Measurements from ENCODE around the gene ACR.
"Not testable (repeated sequence)": the region's sequence is repeated elsewhere in the genome, so short reads cannot be mapped to it uniquely, and the experiment has no call there.

Gene ACR

GRCh38 chr22:50730941-50731661 lies 6.9 kb upstream of the ACR start:
- in situ Hi-C loops (cut with MboI; ENCODE audit: low sequenced_read_pairs) = no loop called here

GRCh38 chr22:50731811-50732624 lies 6.0 kb upstream of the ACR start:
- in situ Hi-C loops (cut with MboI; ENCODE audit: low sequenced_read_pairs) = no loop called here

GRCh38 chr22:50732681-50733080 lies 5.3 kb upstream of the ACR start:
- in situ Hi-C loops (cut with MboI; ENCODE audit: low sequenced_read_pairs) = no loop called here

GRCh38 chr22:50733521-50734342 lies 4.3 kb upstream of the ACR start:
- in situ Hi-C loops (cut with MboI; ENCODE audit: low sequenced_read_pairs) = no loop called here

GRCh38 chr22:50734343-50734771 lies 3.6 kb upstream of the ACR start:
- in situ Hi-C loops (cut with MboI; ENCODE audit: low sequenced_read_pairs) = no loop called here

- in situ Hi-C loops (cut with MboI; ENCODE audit: low sequenced_read_pairs) = no loop called here
These were observed 2.8 kb upstream of the ACR start for GRCh38 chr22:50734986-50735738.

- in situ Hi-C loops (cut with MboI; ENCODE audit: low sequenced_read_pairs) = no loop called here
These were observed 2.3 kb upstream of the ACR start for GRCh38 chr22:50735739-50736030.

- in situ Hi-C loops (cut with MboI; ENCODE audit: low sequenced_read_pairs) = no loop called here
These were observed 734 bp downstream of the ACR start for GRCh38 chr22:50738649-50739227.

- in situ Hi-C loops (cut with MboI; ENCODE audit: low sequenced_read_pairs) = no loop called here
These were observed 1.3 kb downstream of the ACR start for GRCh38 chr22:50739279-50739691.

- in situ Hi-C loops (cut with MboI; ENCODE audit: low sequenced_read_pairs) = no loop called here
These were observed 1.9 kb downstream of the ACR start for GRCh38 chr22:50739894-50740293.

- in situ Hi-C loops (cut with MboI; ENCODE audit: low sequenced_read_pairs) = not testable (repeated sequence)
These were observed 2.7 kb downstream of the ACR start for GRCh38 chr22:50740714-50741113.

- in situ Hi-C loops (cut with MboI; ENCODE audit: low sequenced_read_pairs) = not testable (repeated sequence)
These were observed 6.4 kb downstream of the ACR start for GRCh38 chr22:50744424-50744823.

- in situ Hi-C loops (cut with MboI; ENCODE audit: low sequenced_read_pairs) = not testable (repeated sequence)
These were observed 9.5 kb downstream of the ACR start for GRCh38 chr22:50747521-50747920.

GRCh38 chr22:50748630-50749029 lies 10.6 kb downstream of the ACR start:
- in situ Hi-C loops (cut with MboI; ENCODE audit: low sequenced_read_pairs) = not testable (repeated sequence)

GRCh38 chr22:50749302-50750074 lies 11.5 kb downstream of the ACR start:
- in situ Hi-C loops (cut with MboI; ENCODE audit: low sequenced_read_pairs) = not testable (repeated sequence)

- in situ Hi-C loops (cut with MboI; ENCODE audit: low sequenced_read_pairs) = not testable (repeated sequence)
These were observed 17.2 kb downstream of the ACR start for GRCh38 chr22:50755251-50755650.

GRCh38 chr22:50756406-50756805 lies 18.4 kb downstream of the ACR start:
- in situ Hi-C loops (cut with MboI; ENCODE audit: low sequenced_read_pairs) = not testable (repeated sequence)

GRCh38 chr22:50756949-50757491 lies 19.0 kb downstream of the ACR start:
- in situ Hi-C loops (cut with MboI; ENCODE audit: low sequenced_read_pairs) = not testable (repeated sequence)

GRCh38 chr22:50759597-50760341 lies 21.8 kb downstream of the ACR start:
- in situ Hi-C loops (cut with MboI; ENCODE audit: low sequenced_read_pairs) = not testable (repeated sequence)

All from HL-60/S4 treated with retinoic acid at 250 ng/mL for 4 days and 3 days (cell line).